Spleen (tissue), 11 donors: ENCODE measurements around the gene ACP4. TPM values are rescaled to one million over a fixed set of nuclear protein-coding genes. Genes with fewer than 3 reads are reported as not detected.
"Not testable (repeated sequence)": the region's sequence is repeated elsewhere in the genome, so short reads cannot be mapped to it uniquely, and the experiment has no call there.

ENCODE experiments used
- DNase-seq: peaks from one replicate; pipeline ENCODE4 v3.0.0-alpha.2; 2020
- H3K27ac ChIP-seq, 8 donors: fragments of 200-600 bp; sonication (generic) in 7 of 8; 1 replicate in 4 of 8; 2 replicates in 4 of 8; pipeline versions ENCODE4 v1.5.0 to v1.8.0; 2016 to 2021; ENCODE audit warnings: inconsistent platforms in 4 of 8, mild to moderate bottlenecking in 4 of 8, moderate library complexity in 1 of 8
- H3K27me3 ChIP-seq, 7 donors: fragments of 200-600 bp; sonication (generic) in 6 of 7; replicated peaks in 1 of 7; 1 replicate in 4 of 7; 2 replicates in 3 of 7; pipeline versions ENCODE4 v1.5.0 to v1.8.0; 2016 to 2021; ENCODE audit warnings: inconsistent platforms in 3 of 7, mild to moderate bottlenecking in 1 of 7
- H3K36me3 ChIP-seq, 6 donors: fragments of 200-600 bp; sonication (generic) in 5 of 6; 1 replicate in 4 of 6; 2 replicates in 2 of 6; pipeline versions ENCODE4 v1.5.0 to v1.8.0; 2016 to 2021; ENCODE audit warnings: inconsistent platforms in 2 of 6
- H3K4me1 ChIP-seq, 6 donors: fragments of 200-600 bp; sonication (generic) in 5 of 6; 1 replicate in 3 of 6; 2 replicates in 3 of 6; pipeline versions ENCODE4 v1.5.0 to v1.8.0; 2016 to 2021; ENCODE audit warnings: inconsistent platforms in 3 of 6
- H3K4me3 ChIP-seq, 8 donors: fragments of 200-600 bp; sonication (generic) in 7 of 8; 1 replicate in 4 of 8; 2 replicates in 4 of 8; pipeline versions ENCODE4 v1.5.0 to v1.8.0; 2016 to 2021; ENCODE audit warnings: inconsistent platforms in 4 of 8, mild to moderate bottlenecking in 4 of 8, moderate library complexity in 2 of 8
- H3K9me3 ChIP-seq, 8 donors: fragments of 200-600 bp; sonication (generic) in 7 of 8; 1 replicate in 4 of 8; 2 replicates in 4 of 8; pipeline versions ENCODE4 v1.5.0 to v1.8.0; 2016 to 2021; ENCODE audit warnings: inconsistent platforms in 4 of 8
- CTCF ChIP-seq, 11 experiments: fragments of 200-600 bp in 7 of 11; fragments of 450-650 bp in 4 of 11; sonication (generic) in 4 of 11; IDR thresholded peaks in 8 of 11; conservative IDR thresholded peaks in 3 of 11; 1 replicate in 7 of 11; 2 replicates in 4 of 11; pipeline versions ENCODE4 v1.4.0 to v1.8.0; 2016 to 2021; ENCODE audit warnings: antibody characterized with exemption in 11 of 11, inconsistent platforms in 4 of 11, mild to moderate bottlenecking in 1 of 11
- POLR2A ChIP-seq, 3 donors: fragments of 450-650 bp; IDR thresholded peaks; one replicate each; pipeline ENCODE4 v1.5.1; 2017; ENCODE audit warnings: antibody characterized with exemption in 3 of 3, mild to moderate bottlenecking in 1 of 3
- POLR2AphosphoS5 ChIP-seq, 3 donors: sonication (generic); formaldehyde crosslinking; IDR thresholded peaks; one replicate each; pipeline ENCODE4 v1.5.1; 2017; ENCODE audit warnings: antibody characterized with exemption in 3 of 3
- WGBS, 5 donors: extraction: QIAGEN DNeasy Blood & Tissue Kit in 3 of 5; methylation state at CpG; one replicate each; pipeline versions ENCODE4 v1.1.5 to v1.1.7; 2013 to 2018; 5-methylcytosine and 5-hydroxymethylcytosine counted together
- intact Hi-C: fragments of 100-400 bp; cut with DNase I; formaldehyde crosslinking; loops from one replicate; pipeline ENCODE4 v1.15.0; 2023; ENCODE audit warnings: low total_unique reads
- polyA plus RNA-seq, 3 donors: library from polyadenylated mRNA; stranded (reverse); fragments of 200-250 nt; gene quantifications; one replicate each; pipeline ENCODE4 v1.2.1, GENCODE V29; 2013
- total RNA-seq, 7 donors: library from RNA; depleted of rRNA in 3 of 7; stranded (reverse); fragments of >200 nt in 3 of 7; fragmentation: NEBNext Ultra II Directional in 4 of 7; extraction: Animal tissue kit (Norgen Biotek cat#: 25700) in 4 of 7; gene quantifications; one replicate each; pipeline versions ENCODE4 v1.1.0 to v1.2.1, GENCODE V29; 2016 to 2021
- donor health status: healthy with polysubstance abuse.
- donor health status: DM: no; HTN: no; CAD: no; lungs with moderate emphysema.
- donor health status: DM: no; HTN: no; CAD: no.
- donor health status: Bipolar disorder and iron deficiency.
- donor health status: healthy.
- donor health status: DM: no; HTN: no; CAD: no.
- donor health status: DM: yes; HTN: yes; CAD: no.

The ACP4 gene
- total and polyA plus RNA-seq, 10 donors = not detected

DNA sequence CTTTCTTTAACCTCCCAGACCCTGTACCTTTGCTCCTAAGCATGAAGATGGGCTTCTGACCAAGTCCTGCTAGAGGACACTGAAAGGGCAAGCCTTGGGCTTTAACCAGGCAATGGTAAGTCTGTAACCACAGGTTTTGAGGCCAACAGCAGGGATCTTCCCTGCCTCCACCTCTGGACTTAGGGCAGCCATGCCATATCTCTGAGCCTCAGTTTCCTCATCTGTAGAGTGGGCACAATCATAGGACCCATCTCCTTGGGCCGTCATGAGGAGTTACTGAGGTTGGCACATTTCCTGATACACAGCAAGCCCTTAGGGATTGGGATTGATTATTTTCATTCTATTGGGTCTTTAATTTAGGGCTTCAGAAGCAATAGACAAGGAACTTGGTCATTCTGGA, 18.6 kb downstream of the ACP4 start:
- Histone ChIP-seq H3K36me3 (no peaks in the 10 kb centered on the region), H3K27me3 (peaks cover 0 to 15% (median 0%) of the 10 kb centered on the region in 7 donors), H3K9me3 (no peaks in the 10 kb centered on the region), H3K27ac (no peak overlapping the region), H3K4me3 (no peak overlapping the region), H3K4me1 (peaks cover 0 to 13% (median 5%) of the 10 kb centered on the region in 6 donors)
- 36 to 72% (median 68%) methylated on average over 1 of the region's 1 CpG for WGBS, 5 donors
- TF ChIP-seq POLR2AphosphoS5 (IDR thresholded peaks at IDR 0.05) = no peak
- no peak for TF ChIP-seq CTCF (IDR thresholded peaks at IDR 0.05 in 8 of 11, conservative IDR thresholded peaks at IDR 0.05 in 3 of 11)
- TF ChIP-seq POLR2A (IDR thresholded peaks at IDR 0.05) = no peak
- DNase-seq = no peak
- intact Hi-C loops = no loop called here

DNA sequence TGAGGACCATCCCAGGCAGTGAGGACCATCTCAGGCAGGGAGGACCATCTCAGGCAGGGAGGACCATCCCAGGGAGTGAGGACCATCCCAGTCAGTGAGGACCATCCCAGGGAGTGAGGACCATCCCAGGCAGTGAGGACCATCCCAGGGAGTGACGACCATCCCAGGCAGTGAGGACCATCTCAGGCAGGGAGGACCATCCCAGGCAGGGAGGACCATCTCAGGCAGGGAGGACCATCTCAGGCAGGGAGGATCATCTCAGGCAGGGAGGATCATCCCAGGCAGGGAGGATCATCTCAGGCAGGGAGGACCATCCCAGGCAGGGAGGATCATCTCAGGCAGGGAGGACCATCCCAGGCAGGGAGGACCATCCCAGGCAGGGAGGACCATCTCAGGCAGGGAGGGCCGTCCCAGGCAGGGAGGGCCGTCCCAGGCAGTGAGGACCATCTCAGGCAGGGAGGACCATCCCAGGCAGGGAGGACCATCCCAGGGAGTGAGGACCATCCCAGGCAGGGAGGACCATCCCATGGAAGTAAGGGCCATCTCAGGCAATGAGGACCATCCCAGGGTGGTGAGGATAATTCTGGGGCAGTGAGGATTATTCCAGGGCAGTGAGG, 21.5 kb downstream of the ACP4 start:
- intact Hi-C loops, DNase-seq, H3K36me3 ChIP-seq, H3K4me1 ChIP-seq, H3K4me3 ChIP-seq, H3K9me3 ChIP-seq, H3K27ac ChIP-seq: not testable (repeated sequence)
- 63 to 87% (median 72%) methylated on average over 3 of the region's 3 CpGs for WGBS, 5 donors
- peaks cover 0 to 42% (median 0%) of the 10 kb centered on the region in 7 donors for H3K27me3 ChIP-seq

DNA sequence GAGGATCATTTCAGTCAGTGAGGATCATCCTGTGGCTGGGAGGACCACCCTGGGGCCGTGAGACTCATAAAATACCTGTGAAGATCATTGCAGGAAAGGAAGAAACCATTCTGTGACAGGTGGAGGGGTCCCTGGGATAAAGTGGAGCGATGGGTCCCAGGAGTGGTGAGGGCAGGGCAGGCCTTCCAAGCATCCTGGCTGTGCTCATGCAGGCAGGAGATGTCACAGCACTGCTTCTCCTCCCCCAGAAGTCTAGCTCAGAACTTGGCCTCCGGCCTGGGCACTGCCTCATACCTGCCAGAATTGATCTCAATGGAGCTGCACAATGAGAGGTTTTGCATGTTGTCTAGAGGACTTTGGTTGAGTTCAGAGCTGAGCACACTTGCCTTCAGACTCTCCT, 22.3 kb downstream of the ACP4 start:
- TF ChIP-seq CTCF (IDR thresholded peaks at IDR 0.05 in 8 of 11, conservative IDR thresholded peaks at IDR 0.05 in 3 of 11) = no peak
- TF ChIP-seq POLR2AphosphoS5 (IDR thresholded peaks at IDR 0.05) = no peak
- TF ChIP-seq POLR2A (IDR thresholded peaks at IDR 0.05) = no peak
- Histone ChIP-seq H3K4me3 (no peak overlapping the region), H3K9me3 (peaks cover 0 to 4% (median 0%) of the 10 kb centered on the region in 8 donors), H3K4me1 (no peaks in the 10 kb centered on the region), H3K27me3 (peaks cover 0 to 49% (median 3%) of the 10 kb centered on the region in 7 donors), H3K36me3 (no peaks in the 10 kb centered on the region), H3K27ac (no peak overlapping the region)
- intact Hi-C loops = no loop called here
- WGBS, 5 donors = 63 to 79% (median 69%) methylated on average over 3 of the region's 3 CpGs
- no peak for DNase-seq

GRCh38 chr19:50814883-50815282, 24.7 kb downstream of the ACP4 start:
- Histone ChIP-seq H3K9me3 (peaks cover 0 to 4% (median 0%) of the 10 kb centered on the region in 8 donors), H3K4me3 (no peak overlapping the region), H3K27ac (no peak overlapping the region), H3K36me3 (no peaks in the 10 kb centered on the region), H3K27me3 (peaks cover 0 to 73% (median 25%) of the 10 kb centered on the region in 7 donors), H3K4me1 (peaks cover 0 to 21% (median 14%) of the 10 kb centered on the region in 6 donors)
- intact Hi-C loops = no loop called here
- 81 to 87% (median 82%) methylated on average over 5 of the region's 5 CpGs for WGBS, 5 donors
- no peak for DNase-seq
- TF ChIP-seq POLR2AphosphoS5 (IDR thresholded peaks at IDR 0.05) = no peak
- no peak for TF ChIP-seq POLR2A (IDR thresholded peaks at IDR 0.05)
- TF ChIP-seq CTCF (IDR thresholded peaks at IDR 0.05 in 8 of 11, conservative IDR thresholded peaks at IDR 0.05 in 3 of 11) = no peak
